ENCODE measurements around the gene APLP2.
"Not testable (repeated sequence)": the region's sequence is repeated elsewhere in the genome, so short reads cannot be mapped to it uniquely, and the experiment has no call there.

The APLP2 gene

GRCh38 chr11:130090517-130090916 is 20.8 kb downstream of the APLP2 start:
- DNase-seq (ENCODE audit: low read depth): not testable (repeated sequence)

- not testable (repeated sequence) for DNase-seq (ENCODE audit: low read depth)
Observed at GRCh38 chr11:130091169-130091568, 21.5 kb downstream of the APLP2 start.

GRCh38 chr11:130092661-130093060 is 23.0 kb downstream of the APLP2 start:
- DNase-seq (ENCODE audit: low read depth): no peak

GRCh38 chr11:130094614-130095013 is 24.9 kb downstream of the APLP2 start:
- DNase-seq (ENCODE audit: low read depth): no peak

GRCh38 chr11:130095326-130095725 is 25.6 kb downstream of the APLP2 start:
- DNase-seq (ENCODE audit: low read depth): no peak

- no peak for DNase-seq (ENCODE audit: low read depth)
Observed at GRCh38 chr11:130096042-130096441, 26.3 kb downstream of the APLP2 start.

GRCh38 chr11:130096823-130097222 is 27.1 kb downstream of the APLP2 start:
- DNase-seq (ENCODE audit: low read depth): no peak

GRCh38 chr11:130097285-130097684 is 27.6 kb downstream of the APLP2 start:
- no peak for DNase-seq (ENCODE audit: low read depth)

GRCh38 chr11:130099356-130099755 is 29.7 kb downstream of the APLP2 start:
- DNase-seq (ENCODE audit: low read depth): no peak

GRCh38 chr11:130100381-130101095 is 30.8 kb downstream of the APLP2 start:
- no peak for DNase-seq (ENCODE audit: low read depth)

- no peak for DNase-seq (ENCODE audit: low read depth)
Observed at GRCh38 chr11:130101661-130102060, 32.0 kb downstream of the APLP2 start.

GRCh38 chr11:130102301-130103249 is 32.9 kb downstream of the APLP2 start:
- DNase-seq (ENCODE audit: low read depth): no peak

- DNase-seq (ENCODE audit: low read depth): no peak
Observed at GRCh38 chr11:130103296-130103814, 33.7 kb downstream of the APLP2 start.

- no peak for DNase-seq (ENCODE audit: low read depth)
Observed at GRCh38 chr11:130106381-130106780, 36.7 kb downstream of the APLP2 start.

- DNase-seq (ENCODE audit: low read depth): not testable (repeated sequence)
Observed at GRCh38 chr11:130108671-130109070, 39.0 kb downstream of the APLP2 start.

GRCh38 chr11:130109386-130109785 is 39.7 kb downstream of the APLP2 start:
- no peak for DNase-seq (ENCODE audit: low read depth)

- no peak for DNase-seq (ENCODE audit: low read depth)
Observed at GRCh38 chr11:130110339-130111108, 40.8 kb downstream of the APLP2 start.

- DNase-seq (ENCODE audit: low read depth): no peak
Observed at GRCh38 chr11:130112071-130112830, 42.6 kb downstream of the APLP2 start.

- DNase-seq (ENCODE audit: low read depth): no peak
Observed at GRCh38 chr11:130114281-130114680, 44.6 kb downstream of the APLP2 start.

- DNase-seq (ENCODE audit: low read depth): no peak
Observed at GRCh38 chr11:130114726-130115125, 45.0 kb downstream of the APLP2 start.

- no peak for DNase-seq (ENCODE audit: low read depth)
Observed at GRCh38 chr11:130115218-130115617, 45.5 kb downstream of the APLP2 start.

All from T follicular helper cell (primary cell).